OCI-M1 (cell line): ENCODE measurements around the gene NCOA7.
"Not testable (repeated sequence)": the region's sequence is repeated elsewhere in the genome, so short reads cannot be mapped to it uniquely, and the experiment has no call there.

Experiments used
- DNase-seq: peaks from one replicate; lab custom pipeline; 2025; lab: John Stamatoyannopoulos, UW

The NCOA7 gene

DNA sequence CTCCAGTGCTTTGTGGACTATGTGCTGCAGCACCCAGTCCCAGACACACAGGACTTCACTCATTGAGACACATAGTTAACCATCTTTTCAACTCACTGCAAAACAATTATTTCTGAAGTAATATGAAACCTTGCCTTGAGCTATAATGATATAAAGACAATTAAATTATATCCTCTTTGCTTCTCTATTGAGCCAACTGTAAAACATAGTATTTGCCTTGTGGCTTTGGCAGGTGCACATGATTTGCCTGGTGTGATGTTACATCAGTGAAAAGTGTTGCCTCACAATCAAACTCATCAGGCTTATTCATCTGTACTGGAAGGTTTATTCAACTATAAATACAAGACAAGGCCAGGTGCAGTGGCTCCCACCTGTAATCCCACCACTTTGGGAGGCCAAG, 80.6 kb downstream of the NCOA7 start:
- DNase-seq: peak; percentile 31

DNA sequence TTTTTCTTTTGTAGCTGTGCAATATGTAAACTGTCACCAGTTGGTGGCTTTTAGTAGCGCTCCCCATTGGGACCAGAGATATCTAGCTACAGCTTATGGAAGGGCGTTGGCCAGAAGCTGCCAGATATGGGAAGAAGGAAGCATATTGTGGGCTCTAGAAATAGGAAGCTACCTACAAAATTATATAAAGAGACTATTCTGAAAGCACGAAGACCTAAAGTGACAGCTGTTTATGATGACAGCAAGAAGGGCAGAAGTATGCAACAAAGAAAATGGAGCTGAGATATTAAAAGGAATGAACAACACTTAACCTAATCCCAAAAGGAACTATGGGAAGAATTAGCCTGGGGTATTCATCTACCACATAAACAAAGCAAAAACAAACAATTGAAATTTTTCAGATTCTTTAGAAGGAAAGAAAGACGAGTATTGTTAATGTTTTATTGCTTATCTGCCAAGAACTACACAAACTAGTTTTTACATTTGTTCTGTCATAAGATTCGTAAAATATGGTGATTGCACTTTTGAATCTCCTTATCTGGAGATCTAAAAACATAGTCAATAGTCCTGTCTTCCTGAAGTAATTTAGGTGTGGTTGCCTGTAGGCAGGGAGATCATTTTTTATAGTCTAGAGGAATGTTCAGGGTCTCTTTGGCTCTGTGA, 81.6 kb downstream of the NCOA7 start:
- peak; percentile 95 for DNase-seq

DNA sequence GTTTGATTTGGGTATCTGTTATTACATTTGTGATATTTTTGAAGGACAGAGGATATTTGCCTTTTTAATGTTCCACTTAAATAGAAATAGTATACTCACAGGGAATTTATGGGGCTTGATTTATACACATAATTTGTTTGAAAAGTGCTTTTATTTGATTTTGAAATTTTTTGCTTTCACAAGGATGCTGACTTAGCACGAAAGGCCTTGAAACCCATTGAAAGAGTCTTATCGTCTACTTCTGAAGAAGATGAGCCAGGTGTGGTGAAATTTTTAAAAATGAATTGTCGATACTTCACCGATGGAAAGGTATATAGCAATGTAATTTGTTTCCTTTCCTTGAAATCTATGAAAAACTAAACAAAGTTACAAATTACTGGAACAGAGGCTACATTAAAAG, 91.5 kb downstream of the NCOA7 start:
- DNase-seq: no peak

DNA sequence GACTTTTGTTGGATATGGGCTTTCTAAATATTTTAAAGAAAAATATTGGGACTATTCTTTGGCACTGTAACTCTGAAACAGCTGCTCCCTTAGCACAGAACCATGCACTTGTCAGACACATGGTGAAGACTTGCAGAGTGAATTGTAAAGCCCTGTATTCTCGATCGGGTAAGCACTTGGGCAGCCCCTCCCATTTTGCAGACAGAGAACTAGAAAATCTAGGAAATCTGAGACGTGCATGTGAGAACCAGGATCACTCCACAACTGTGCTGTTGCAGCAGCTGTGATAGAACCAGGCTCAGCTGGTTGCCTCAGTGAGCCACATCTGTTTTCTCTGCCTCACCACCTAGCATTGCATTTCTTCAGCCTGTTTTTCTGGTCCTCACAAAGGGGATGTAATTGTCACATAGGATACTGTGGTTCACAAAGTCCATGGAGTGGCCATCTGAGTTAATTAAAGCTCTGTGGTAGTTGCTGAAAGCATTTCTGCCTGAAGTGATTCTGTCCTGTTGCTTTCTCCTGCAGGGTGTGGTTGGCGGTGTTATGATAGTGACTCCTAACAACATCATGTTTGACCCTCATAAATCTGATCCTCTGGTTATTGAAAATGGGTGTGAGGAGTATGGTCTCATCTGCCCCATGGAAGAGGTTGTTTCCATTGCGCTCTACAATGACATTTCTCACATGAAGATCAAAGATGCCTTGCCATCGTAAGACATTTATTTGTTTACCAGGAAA, 94.0 kb downstream of the NCOA7 start:
- DNase-seq: no peak

DNA sequence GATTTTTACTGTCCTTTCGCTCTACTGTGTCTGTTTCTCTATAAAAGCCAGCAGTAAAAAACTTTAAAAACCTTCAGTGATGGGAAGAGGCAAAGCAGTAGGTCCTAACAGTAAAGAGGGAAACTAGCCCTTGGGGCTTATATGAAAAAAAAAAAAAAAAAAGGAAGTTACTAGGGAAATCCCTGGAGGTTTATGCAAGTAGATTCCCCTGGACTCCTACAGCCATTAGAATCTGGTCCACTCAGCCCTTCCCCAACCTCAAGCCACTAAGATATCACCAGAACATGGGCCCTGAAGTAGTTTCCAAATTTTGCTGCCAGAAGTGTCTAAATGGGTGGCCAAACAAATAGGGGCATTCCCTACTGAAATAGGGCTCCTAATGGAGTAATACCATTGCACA, 95.3 kb downstream of the NCOA7 start:
- peak; percentile 21 for DNase-seq

DNA sequence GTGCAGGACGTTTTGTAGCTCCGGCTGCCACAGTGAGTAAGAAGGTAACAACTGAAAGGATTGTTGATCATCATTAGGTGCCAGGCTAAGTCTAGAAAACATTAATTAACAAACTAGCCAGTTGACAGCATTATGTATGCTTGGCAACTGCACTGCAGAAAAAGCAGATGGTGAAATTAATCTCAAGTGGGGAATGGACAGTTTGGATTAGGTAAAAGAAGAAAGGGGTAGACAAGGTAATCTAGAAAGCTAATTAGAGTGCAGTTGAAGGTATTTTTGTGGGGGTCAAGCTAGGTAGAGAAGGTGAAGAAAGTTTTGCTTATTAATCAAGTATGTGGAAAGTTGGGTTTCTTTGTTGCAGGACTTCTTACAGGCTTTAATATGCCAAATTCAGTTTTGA, 96.2 kb downstream of the NCOA7 start:
- DNase-seq: no peak

DNA sequence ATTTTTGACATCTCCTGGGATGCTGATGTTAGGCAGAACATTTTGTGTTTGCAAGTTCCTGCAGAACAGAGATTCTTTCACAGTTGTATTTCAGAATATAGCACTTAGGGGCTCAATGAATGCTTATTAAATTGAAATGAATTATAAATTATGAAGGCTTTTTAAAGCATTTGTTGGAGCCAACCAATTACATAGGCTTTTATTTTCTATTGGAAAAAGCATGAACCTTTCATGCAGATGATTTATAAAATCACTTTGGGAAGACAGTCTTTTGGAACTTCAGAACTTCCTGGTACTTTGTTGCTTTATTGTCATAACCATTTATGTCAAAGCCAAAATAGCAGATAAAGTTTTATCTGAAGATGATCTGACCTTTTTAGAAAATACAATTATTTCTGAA, 96.6 kb downstream of the NCOA7 start:
- no peak for DNase-seq

DNA sequence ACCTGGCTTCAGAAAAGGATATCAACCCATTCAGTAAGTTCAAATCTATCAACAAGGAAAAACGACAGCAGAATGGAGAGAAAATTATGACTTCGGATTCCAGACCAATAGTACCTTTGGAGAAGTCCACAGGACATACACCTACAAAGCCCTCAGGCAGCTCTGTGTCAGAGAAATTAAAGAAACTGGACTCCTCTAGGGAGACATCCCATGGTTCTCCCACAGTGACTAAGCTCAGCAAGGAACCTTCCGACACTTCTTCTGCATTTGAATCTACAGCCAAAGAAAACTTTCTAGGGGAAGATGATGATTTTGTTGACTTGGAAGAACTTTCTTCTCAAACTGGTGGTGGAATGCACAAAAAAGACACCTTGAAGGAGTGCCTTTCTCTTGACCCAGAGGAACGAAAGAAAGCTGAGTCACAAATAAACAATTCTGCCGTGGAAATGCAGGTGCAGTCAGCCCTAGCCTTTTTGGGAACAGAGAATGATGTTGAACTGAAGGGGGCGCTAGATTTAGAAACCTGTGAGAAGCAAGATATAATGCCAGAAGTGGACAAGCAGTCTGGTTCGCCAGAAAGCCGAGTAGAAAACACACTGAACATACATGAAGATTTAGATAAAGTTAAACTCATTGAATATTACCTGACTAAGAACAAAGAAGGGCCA, 98.4 kb downstream of the NCOA7 start:
- peak; percentile 72 for DNase-seq

DNA sequence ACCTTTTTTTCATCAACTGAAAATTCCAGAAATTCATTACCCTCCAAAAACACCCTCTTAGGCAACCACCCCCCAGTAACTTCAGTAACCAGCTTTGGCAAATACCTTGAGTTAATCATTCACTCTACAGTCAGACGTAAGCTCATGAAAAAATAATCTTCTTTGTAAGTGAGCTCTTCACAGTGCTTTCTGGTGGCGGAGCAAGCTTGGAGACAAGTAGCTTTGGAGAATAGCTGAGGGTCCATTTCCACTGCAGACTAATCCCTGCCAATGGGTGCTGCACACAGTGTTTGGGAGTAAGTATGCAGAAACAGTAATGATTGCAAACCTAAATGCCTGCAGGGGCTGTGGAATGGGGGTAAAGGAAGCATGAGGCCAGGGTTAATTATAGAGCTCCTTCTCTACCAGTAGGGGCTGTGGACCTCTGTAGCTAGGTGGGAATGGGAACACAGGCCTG, 109.0 kb downstream of the NCOA7 start:
- DNase-seq: no peak

DNA sequence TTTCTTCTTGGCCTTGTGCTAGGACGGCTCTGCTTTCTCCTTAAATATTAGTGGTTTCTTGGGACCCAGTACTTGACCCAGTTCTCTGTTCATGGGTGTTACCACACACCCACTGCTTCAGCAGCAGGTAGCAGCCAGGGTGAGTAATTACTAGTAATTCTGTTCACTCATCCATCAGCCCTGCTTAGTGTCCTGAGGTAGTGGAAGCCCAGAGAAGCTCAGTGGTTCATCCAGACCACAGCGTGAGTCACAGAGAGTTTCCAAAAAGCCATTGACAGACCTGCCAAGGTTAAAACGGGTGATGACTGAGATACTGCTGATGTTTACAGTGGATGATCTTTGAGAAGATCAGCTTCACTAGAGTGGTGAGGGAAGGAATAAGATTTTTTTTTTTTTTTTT, 114.1 kb downstream of the NCOA7 start:
- DNase-seq: no peak

DNA sequence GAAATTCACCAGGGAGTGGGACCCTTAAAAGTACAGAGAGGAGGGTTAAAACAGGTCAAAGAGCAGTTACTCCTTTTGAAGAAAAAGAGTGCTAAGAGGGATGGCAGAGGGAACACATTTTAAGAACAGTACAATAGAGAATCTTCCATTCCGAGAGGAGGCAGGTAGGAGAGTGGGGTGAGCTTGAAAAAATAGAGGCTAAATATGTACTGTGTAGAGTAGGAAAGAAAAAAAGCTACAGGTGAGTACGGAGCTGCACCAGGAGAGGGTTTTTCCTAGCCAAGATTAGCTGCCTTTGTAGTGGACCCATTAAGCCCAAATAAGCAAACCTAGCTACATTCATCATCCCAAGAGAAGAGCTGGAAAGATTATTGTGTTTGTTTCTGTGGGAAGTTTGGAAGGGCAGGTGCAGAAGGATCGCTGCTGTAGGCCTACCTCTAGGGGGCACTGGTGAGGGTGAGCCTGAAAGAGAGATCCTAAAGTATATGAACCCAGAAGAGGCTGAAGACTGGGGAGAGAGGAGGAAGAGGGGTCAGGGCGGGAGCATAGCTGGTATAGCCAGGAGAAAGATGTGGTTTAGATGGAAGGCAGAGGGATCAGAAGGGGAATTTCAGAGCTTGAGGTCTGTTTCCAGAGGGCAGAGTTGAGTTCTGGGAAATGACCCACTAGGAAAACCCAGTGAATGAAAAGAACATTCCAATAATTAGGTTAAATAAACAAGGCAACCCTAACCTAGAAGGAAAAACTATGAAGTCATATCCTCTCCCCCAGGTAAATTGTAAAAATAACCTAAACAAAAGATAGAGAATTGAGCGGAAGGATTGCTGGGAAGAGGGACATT, 115.6 kb downstream of the NCOA7 start:
- peak; percentile 81 for DNase-seq

DNA sequence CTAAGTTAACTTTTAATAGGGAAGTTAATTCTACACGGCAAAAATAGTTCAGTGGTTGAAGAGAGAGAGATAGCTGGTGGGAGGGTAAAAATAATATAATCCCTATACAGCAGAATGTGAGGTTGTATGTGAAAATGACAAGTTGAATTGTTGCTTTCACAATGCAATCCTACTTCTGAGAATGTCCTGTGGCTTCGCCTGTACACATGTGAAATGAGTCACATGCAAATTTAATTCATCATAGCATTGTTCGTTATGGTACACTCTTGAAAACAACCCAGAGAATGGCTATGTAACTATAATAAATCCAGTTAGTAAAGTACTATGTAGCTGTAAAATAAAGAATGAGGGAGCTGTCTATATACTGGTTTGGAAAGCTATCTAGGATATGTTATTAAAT, 119.8 kb downstream of the NCOA7 start:
- DNase-seq: no peak

DNA sequence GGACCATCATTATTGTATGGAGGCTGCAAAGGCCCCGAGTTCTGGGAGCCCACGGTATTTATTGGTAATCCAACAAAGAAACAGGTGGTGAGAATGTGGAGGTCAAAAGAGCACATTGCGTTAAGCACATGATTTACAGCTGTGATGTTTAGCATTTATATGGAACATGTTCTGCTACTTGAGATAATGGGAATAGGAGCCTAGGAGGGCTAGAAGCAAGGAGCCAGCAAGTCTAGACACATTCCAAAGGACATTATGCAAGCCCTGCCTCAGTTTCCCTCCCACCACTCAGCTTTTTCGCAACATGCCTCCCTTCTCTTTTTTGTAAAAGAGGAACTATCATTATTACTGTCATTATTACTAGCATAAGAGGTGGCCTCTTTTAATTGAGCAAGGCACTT, 120.3 kb downstream of the NCOA7 start:
- not testable (repeated sequence) for DNase-seq

DNA sequence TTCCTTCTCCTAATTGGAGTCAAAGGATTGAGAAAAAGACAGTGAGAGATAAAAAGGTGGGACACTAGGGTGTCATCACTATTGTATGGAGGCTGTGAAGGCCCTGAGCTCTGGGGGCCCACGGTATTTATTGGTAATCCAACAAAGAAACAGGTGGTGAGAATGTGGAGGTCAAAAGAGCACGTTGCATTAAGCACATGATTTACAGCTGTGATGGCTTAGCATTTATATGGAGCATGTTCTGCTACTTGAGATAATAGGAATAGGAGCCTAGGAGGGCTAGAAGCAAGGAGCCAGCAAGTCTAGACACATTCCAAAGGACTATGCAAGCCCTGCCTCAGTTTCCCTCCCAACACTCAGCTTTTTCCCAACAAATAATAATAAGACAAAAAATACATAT, 121.7 kb downstream of the NCOA7 start:
- not testable (repeated sequence) for DNase-seq

DNA sequence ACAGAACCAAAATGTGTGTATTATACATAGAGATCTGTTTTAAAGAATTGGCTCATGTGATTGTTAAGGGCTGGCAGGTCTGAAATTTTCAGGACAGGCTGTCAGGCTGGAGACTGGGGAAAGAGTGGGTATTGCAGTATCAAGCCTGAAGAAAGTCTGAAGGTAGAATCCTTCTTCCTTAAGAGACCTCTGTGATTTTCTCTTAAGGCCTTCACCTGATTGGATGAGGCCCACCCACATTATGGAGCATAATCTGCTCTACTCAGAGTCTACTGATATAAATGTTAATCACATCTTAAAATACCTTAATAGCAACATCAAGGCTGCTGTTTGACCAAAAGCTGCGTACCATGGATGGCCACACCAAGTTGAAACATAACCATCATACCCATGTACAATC, 122.4 kb downstream of the NCOA7 start:
- no peak for DNase-seq

DNA sequence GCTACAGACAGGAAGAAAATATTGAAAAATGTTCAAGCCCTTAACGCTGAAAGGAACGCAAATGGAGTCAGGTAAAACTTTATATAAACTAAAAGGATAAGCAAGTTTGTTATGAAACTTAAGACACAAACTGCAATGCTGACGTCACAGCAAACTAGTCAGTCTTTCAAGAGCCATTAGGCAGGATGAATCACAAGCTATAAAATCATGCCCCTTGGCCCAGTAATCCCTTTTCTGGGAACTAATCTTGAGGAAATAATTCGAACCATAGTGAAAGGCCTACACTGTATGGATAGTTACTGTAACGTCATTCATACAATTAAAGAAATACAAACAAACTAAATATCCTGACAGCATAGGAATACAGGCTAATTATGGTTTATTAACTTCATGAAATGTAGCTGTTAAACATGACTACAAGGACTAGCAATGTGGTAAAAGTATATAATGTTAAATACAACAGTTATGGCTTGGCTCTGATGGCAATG, 123.1 kb downstream of the NCOA7 start:
- peak; percentile 12 for DNase-seq

DNA sequence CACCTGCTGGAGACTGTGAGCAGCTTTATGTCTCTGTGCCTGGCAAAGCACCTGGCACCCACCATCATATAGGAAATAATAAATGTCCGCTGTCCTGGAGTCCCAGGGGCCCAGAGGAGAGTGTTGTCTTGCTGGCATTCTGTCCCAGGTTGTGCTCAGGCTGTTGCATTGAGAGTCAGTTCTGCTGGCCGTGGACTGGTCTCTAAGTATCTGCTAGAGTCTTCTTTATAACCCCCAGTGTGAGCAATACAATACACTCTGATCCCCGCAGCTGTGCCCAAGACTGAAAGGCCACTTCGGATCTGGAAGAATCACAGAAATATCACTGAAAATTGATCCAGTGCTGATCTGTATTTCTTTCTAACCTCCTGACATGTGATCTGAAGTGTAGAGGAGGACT, 127.5 kb downstream of the NCOA7 start:
- no peak for DNase-seq

DNA sequence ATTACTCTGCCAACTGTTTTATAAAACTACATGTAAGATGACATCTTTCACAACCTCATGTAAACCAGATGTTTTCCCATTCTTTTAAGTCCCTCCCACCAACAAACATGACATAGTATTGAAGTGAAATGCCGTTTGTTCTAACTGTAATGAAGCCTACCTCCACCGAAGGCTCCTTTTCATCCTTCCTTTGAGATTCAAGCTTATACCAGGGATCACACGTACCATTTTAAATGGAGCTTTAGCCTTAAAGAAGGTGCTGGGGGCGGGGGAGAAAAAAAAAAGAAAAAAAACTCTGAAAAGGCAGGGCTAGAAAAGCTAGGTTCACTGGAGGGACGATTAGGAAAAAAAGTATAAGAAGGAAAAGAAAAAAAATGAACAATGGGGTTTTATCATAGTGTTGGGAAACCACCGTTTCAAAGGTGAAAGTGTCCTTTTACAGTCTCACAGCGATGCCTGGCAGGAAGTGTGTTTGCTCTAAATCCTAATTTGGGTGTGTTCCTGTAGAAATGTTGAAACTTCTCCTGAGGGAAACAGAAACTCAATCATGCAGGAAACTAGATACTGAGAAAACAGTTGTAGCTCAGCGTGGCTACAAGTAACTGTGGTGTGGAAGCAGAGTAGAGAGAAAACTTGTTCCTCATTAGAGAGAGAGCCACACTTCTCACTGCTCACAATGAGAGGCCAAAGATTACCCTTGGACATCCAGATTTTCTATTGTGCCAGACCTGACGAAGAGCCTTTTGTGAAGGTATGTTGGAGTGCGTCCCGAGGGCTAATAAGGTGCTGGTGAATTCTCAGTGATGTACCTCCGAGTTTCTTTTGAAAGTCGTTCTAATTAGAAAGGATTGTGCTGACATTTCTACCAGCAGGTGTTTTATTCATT, 128.2 kb downstream of the NCOA7 start:
- peak; percentile 95 for DNase-seq

DNA sequence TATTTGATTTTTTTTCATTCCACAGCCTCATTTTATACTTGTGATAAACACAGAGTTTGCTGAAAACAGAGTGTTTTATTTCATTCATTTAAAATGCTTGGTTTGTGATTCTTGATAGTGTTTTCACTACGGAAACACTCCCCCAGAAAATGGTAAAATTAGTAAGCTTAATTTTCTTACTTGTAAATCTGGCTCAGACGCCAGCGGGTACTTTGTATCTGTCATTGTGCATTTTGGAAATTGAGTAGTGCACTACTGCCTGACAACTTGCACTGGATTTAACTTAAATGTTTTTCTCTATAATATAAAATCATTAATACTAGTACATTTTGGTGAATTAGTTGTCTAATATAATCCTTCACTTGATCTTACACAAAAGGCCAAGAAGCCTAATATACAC, 128.9 kb downstream of the NCOA7 start:
- DNase-seq: no peak

DNA sequence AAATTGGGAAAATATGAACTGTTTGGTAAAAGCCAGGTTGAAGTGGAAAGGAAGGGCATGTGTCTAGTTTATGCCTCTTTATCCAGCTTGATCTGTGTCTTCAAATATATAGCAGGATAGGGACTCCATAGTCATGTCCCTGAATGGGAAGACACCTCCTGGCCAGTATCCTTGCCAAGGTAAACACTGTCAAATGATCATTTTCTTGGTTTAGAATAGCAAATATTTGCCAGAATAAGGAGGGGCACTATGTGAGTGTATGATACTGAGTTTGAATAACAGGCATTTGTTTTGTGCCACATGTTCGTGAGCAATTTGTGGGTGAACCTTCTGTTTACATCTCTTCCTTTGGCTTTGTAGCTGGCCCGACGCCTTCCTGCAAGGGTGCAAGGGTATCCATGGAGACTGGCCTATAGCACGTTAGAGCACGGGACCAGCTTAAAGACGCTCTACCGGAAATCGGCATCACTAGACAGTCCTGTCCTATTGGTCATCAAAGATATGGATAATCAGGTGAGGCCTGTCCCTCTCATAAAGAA, 131.6 kb downstream of the NCOA7 start:
- peak; percentile 32 for DNase-seq

DNA sequence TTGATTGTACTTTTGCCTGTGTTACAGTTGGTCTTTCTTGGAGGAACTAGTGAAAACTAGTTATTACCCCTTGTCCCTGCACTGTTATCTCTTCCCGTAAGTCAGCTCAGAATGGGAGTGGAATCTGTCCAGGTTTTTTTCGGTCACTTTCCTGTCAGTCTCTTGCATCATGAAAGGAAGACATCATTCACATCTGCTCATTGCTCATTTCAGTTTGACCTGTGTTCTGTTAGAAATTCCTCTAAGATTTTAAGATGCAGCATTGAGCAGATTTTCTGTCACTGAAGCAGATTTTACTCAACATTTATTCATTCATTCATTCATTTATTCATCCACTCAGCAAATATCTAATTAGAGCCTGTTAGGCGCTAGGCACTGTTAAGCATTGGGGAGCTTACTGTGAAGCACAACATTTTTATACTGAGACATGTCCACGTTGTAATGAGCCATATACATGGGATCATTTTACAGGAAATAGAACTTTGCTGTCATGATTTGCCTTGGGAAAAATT, 132.7 kb downstream of the NCOA7 start:
- peak; percentile 86 for DNase-seq
